ENCODE measurements around the gene NIFK.

The NIFK gene

DNA sequence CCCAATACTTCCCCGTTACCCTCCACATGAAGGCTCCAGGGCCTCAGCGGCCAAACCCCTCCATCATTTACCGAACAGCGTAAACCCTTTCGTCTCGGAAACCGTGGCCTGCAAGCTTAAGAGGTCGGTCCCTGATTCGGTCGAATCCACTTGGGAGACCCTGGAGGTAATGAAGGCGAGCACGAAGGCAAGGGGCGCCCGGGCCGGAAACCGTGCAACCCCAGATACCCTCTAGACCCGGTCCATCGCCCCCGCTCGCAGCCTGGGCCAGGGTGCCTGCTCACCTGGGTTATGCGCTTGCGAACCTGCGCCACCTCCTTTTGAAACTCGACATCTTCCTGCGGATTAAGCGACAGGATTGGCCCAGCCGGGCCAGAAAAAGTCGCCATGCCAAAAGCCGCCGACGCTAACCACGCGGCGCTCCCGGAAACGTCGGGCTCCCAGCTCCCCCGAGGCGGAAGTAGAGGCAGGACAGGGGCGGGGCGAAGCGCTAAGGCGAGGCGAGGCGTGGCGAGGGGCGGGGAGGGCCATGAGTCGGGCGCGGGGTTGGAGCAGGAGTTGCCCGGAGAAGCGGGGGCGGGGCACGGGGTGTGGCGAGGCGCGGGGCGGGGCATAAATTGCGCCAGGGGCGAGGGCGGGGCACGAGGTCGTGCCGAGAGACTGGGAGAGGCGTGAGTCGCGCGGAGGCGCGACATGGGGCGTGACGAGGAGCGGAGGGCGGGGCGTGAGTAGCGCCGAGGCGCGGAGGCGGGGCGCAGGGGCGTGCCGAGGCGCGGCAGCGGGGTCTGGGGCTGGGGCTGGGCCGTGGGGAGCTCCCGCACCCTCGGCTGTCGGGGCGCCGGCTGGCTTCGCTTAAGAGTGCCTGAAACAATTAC is at the start of gene NIFK:
NIFK (minus strand) TSS at position 414 of the 875 bp plus-strand sequence; CDS start at position 389, 25 bp downstream.
- Histone ChIP-seq H3K4me1 (ENCODE audit: insufficient read depth, low read length) (peaks cover 13% of the 10 kb centered on the region), H2AFZ (ENCODE audit: low read depth, low read length) (peak within 1 kb of the TSS; percentile 81)

DNA sequence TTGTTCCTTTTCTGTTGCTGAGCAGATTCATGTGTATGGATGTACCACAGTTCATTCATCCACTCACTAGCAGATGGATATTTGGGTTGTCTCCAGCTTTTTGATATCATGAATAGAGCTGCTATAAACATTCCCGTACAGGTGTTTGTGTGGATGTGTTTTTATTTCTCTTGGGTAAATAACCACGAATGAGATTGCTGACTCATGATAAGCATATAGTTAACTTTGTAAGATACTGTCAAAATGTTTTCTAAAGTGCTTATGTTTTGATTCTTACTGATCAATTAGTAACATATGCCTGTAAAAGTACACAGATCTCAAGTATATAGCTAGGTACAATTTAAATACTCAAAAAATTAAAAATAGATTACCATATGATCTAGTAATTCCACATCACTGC is 46.5 kb upstream of the NIFK start:
- Histone ChIP-seq H3K4me1 (ENCODE audit: insufficient read depth, low read length) (no peaks in the 10 kb centered on the region), H3K27me3 (ENCODE audit: insufficient read depth, low read length) (peaks cover 4% of the 10 kb centered on the region), H3K4me3 (ENCODE audit: low read length) (no peak overlapping the region), H2AFZ (ENCODE audit: low read depth, low read length) (no peak overlapping the region), H3K36me3 (ENCODE audit: insufficient read depth, low read length) (no peaks in the 10 kb centered on the region), H3K9me3 (ENCODE audit: low read length) (no peaks in the 10 kb centered on the region)

More for the DNA sequence above, at the start of gene NIFK:
- no peaks in the 10 kb centered on the region for H3K27me3 ChIP-seq (ENCODE audit: insufficient read depth, low read length)
- no peaks in the 10 kb centered on the region for H3K9me3 ChIP-seq (ENCODE audit: low read length)
- H3K4me3 ChIP-seq (ENCODE audit: low read length) = peak within 1 kb of the TSS; percentile 88
- H3K36me3 ChIP-seq (ENCODE audit: insufficient read depth, low read length) = peaks cover 22% of the 10 kb centered on the region

DNA sequence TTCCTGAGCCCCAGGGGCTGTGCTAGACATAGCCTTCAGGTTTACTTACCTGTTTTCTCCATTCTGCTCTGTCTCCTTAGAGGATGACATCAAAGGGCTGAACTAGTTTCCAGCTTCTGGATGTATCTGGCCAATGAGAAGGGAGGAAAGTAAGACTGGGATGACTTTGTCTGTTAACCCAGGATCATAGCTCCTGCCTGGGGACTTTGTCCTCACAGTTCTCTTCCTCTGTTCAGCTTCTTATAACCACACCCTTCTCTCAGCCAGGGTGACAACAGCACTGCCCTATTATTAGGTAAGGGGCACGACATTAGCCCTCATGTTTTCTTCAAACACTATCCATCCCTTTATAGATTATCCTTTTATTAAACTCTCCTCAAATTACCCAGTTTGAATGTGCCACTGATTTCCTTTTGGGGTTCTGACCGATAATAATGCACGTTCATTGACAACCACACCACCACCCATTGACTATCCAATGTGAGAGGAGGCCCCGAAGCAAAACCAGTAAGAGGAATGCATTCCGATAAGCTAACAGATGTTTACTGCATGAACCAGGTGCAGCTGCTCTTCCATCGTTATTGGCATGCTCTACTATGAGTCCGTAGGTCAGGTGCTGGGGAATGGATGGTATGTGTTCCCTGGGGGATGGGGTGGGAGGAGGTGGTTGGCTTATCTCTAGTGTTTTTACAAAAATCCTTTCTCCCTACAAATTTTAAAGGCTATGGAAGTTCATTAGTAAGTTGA is 42.2 kb upstream of the NIFK start:
- Histone ChIP-seq H3K27me3 (ENCODE audit: insufficient read depth, low read length) (no peaks in the 10 kb centered on the region), H3K4me3 (ENCODE audit: low read length) (no peak overlapping the region), H2AFZ (ENCODE audit: low read depth, low read length) (no peak overlapping the region), H3K9me3 (ENCODE audit: low read length) (no peaks in the 10 kb centered on the region), H3K36me3 (ENCODE audit: insufficient read depth, low read length) (no peaks in the 10 kb centered on the region), H3K4me1 (ENCODE audit: insufficient read depth, low read length) (no peaks in the 10 kb centered on the region)

DNA sequence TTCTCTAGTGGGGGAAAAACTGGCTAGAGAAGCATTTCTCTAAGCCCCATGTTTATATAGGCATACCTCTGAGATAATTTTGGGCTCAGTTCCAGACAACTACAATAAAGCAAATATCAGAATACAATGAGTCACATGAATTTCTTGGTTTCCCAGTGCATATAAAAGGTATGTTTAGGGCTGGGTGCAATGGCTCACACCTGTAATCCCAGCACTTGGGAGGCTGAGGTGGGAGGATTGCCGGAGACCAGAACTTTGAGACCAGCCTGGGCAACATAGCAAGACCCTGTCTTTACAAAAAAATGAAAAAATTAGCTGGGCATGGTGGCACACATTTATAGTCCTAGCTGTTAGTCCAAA is 41.0 kb upstream of the NIFK start:
- H3K4me1 ChIP-seq (ENCODE audit: insufficient read depth, low read length) = no peaks in the 10 kb centered on the region
- no peaks in the 10 kb centered on the region for H3K27me3 ChIP-seq (ENCODE audit: insufficient read depth, low read length)
- no peaks in the 10 kb centered on the region for H3K36me3 ChIP-seq (ENCODE audit: insufficient read depth, low read length)
- H3K9me3 ChIP-seq (ENCODE audit: low read length) = no peaks in the 10 kb centered on the region
- H2AFZ ChIP-seq (ENCODE audit: low read depth, low read length) = no peak overlapping the region
- no peak overlapping the region for H3K4me3 ChIP-seq (ENCODE audit: low read length)

DNA sequence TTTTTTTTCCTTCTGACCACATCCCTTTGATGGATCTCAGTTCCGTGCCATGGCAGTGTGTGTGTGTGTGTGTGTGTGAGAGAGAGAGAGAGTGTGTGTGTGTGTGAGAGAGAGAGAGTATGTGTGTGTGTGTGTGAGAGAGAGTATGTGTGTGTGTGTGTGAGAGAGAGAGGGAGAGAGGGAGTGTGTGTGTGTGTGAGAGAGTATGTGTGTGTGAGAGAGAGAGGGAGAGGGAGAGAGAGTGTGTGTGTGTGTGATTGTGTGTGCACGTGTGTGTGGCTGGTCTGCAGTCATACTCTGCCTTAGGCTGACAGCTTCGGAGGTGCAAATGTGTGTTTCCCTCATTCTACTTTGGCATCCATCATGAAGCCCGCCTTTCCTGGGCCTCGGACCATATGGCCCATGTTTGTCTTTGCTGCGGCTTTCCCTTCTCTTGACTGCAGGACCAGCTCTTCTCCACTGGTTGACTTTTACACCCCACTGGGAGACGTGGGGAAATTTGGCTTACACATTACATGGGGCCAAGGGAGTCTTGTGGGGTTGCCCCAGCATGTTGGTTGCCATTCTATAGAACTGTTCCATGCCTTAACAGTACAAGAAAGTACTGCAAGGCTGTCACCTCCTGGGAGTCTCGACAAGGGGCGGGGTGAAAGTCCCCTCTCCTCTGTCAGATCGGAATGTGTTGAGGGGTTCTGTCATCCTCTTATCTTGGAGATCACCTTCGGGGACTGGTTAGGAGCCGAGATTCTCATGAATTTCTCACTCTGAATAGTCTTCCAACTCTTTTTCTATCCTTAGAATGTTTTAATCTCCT is 40.4 kb upstream of the NIFK start:
- Histone ChIP-seq H3K36me3 (ENCODE audit: insufficient read depth, low read length) (no peaks in the 10 kb centered on the region), H3K4me1 (ENCODE audit: insufficient read depth, low read length) (no peaks in the 10 kb centered on the region), H3K27me3 (ENCODE audit: insufficient read depth, low read length) (no peaks in the 10 kb centered on the region), H3K4me3 (ENCODE audit: low read length) (no peak overlapping the region), H2AFZ (ENCODE audit: low read depth, low read length) (no peak overlapping the region), H3K9me3 (ENCODE audit: low read length) (no peaks in the 10 kb centered on the region)

DNA sequence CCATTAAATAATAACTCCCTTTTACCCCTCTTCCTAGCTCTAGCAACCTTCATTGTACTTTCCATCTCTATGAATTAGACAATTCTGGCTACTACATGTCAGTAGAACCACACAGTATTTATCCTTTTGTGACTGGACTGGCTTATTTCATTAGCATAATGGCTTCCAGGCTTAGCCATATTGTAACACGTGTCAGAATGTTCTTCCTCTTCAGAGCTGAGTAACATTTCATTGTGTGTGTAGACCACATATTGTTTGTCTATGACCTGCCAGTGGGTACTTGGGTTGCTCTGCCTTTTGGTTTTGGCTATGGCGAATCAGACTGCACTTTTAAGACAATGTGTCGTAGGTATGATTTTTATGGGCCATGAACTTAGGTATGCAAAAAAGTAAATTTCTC is 39.7 kb upstream of the NIFK start:
- no peaks in the 10 kb centered on the region for H3K4me1 ChIP-seq (ENCODE audit: insufficient read depth, low read length)
- H3K9me3 ChIP-seq (ENCODE audit: low read length) = no peaks in the 10 kb centered on the region
- H3K27me3 ChIP-seq (ENCODE audit: insufficient read depth, low read length) = no peaks in the 10 kb centered on the region
- H3K4me3 ChIP-seq (ENCODE audit: low read length) = no peak overlapping the region
- H2AFZ ChIP-seq (ENCODE audit: low read depth, low read length) = no peak overlapping the region
- H3K36me3 ChIP-seq (ENCODE audit: insufficient read depth, low read length) = no peaks in the 10 kb centered on the region

DNA sequence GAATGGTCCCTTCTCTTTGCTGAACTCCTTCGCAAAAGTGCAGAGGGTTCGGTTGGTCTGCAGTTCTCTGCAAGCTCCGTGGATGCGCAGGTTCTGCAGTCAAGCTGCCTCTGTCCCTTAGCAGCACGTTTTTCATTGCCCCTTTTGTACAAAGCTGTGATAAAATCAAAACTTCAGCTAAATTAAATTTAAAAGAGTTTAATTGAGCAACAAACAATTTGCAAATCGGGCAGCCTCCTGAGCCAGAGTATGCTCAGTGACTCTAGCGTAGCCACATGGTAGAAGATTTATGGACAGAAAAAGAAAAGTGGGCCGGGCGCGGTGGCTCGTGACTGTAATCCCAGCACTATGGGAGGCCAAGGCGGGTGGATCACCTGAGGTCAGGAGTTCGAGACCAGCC is 37.6 kb upstream of the NIFK start:
- Histone ChIP-seq H2AFZ (ENCODE audit: low read depth, low read length) (no peak overlapping the region), H3K9me3 (ENCODE audit: low read length) (no peaks in the 10 kb centered on the region), H3K4me3 (ENCODE audit: low read length) (no peak overlapping the region), H3K27me3 (ENCODE audit: insufficient read depth, low read length) (no peaks in the 10 kb centered on the region), H3K36me3 (ENCODE audit: insufficient read depth, low read length) (peaks cover under 1% of the 10 kb centered on the region), H3K4me1 (ENCODE audit: insufficient read depth, low read length) (no peaks in the 10 kb centered on the region)

DNA sequence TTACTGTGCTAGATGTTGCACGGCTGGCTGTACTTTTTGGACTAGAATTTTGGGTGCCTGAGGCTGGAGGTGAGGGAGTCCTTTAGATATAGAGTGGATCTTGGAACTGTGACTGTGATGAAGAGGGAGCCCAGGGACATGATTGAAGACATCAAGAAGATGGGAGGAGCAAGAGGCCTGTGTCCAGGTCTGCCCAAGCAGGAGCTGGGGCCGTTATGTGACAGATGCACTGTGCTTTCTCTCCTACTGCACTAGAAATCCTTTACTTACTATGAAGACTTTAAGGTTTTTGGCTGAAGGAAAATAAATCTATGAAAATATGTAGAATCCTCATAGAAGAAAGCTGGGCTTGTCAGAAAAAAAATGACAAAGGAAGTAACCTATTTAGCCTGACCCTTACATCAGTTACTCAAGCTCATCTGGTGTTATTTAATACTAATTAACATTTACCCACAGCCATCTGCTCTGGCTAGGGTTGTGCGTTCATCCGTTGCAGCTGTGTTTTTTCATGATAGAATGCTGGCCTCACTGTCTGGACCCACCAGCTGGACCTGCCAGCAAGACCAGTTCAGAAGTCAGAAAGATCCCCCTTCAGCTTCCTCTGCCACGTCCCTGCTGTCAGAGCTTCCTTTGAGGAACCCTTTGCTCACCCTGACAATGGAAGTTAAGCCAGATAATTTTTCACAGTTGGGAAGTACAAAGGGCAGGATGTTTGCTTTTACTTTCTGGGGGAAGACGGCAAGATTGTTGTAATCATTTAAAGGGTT is 35.5 kb upstream of the NIFK start:
- Histone ChIP-seq H3K9me3 (ENCODE audit: low read length) (no peaks in the 10 kb centered on the region), H3K27me3 (ENCODE audit: insufficient read depth, low read length) (no peaks in the 10 kb centered on the region), H3K4me3 (ENCODE audit: low read length) (no peak overlapping the region), H3K36me3 (ENCODE audit: insufficient read depth, low read length) (peaks cover 18% of the 10 kb centered on the region), H3K4me1 (ENCODE audit: insufficient read depth, low read length) (no peaks in the 10 kb centered on the region), H2AFZ (ENCODE audit: low read depth, low read length) (no peak overlapping the region)

DNA sequence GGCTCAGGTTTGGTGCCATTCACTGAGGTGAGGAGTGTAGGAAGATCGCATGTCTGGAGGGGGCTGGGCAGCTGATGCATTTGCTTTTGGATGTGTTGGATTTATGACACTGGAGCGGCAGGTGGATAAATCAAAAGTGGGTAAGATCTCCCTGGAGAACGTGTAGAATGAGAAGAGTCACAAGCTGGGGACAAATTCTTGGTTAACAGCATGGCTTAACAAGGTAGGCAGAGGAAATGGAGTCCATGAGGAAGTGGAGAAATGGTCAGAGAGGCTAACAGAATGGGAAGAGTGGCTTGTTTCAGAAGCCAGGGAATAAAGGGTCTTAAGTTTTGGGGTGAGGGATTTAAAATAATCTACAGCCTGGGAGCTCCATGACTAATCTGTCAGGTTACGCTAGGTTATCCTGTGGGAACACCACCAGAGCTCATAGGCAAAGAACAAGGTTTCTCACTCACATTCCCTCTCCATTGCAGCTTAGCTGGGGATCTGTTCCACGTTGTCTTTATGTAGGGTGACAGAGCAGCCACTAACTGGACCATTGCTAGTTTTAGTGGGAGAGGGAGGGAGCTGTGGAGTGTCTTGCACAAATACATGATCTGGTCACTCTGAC is 31.6 kb upstream of the NIFK start:
- H3K27me3 ChIP-seq (ENCODE audit: insufficient read depth, low read length) = no peaks in the 10 kb centered on the region
- H3K9me3 ChIP-seq (ENCODE audit: low read length) = no peaks in the 10 kb centered on the region
- no peak overlapping the region for H3K4me3 ChIP-seq (ENCODE audit: low read length)
- H2AFZ ChIP-seq (ENCODE audit: low read depth, low read length) = no peak overlapping the region
- H3K4me1 ChIP-seq (ENCODE audit: insufficient read depth, low read length) = no peaks in the 10 kb centered on the region
- H3K36me3 ChIP-seq (ENCODE audit: insufficient read depth, low read length) = peaks cover 52% of the 10 kb centered on the region

DNA sequence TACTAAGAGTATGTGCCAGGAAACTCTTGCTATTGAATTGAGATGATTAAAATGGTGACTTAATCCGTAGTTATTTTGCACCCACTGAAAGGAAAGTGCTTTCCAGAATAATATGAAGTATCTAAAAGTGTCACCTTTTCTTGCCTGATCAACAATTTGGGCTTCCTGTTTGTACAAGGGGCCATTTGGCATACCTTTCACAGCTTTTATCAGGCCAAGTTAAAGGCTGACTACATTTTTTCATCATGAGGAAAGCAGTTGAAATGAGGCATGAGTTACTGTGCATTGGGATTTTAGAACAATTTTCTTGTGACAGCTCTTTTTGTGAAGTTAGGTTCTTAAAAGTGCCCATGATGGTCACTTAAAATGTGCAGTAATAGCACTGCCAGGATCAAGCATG is 29.9 kb upstream of the NIFK start:
- H3K27me3 ChIP-seq (ENCODE audit: insufficient read depth, low read length) = no peaks in the 10 kb centered on the region
- H3K9me3 ChIP-seq (ENCODE audit: low read length) = no peaks in the 10 kb centered on the region
- no peaks in the 10 kb centered on the region for H3K4me1 ChIP-seq (ENCODE audit: insufficient read depth, low read length)
- H2AFZ ChIP-seq (ENCODE audit: low read depth, low read length) = no peak overlapping the region
- peaks cover 61% of the 10 kb centered on the region for H3K36me3 ChIP-seq (ENCODE audit: insufficient read depth, low read length)
- no peak overlapping the region for H3K4me3 ChIP-seq (ENCODE audit: low read length)

DNA sequence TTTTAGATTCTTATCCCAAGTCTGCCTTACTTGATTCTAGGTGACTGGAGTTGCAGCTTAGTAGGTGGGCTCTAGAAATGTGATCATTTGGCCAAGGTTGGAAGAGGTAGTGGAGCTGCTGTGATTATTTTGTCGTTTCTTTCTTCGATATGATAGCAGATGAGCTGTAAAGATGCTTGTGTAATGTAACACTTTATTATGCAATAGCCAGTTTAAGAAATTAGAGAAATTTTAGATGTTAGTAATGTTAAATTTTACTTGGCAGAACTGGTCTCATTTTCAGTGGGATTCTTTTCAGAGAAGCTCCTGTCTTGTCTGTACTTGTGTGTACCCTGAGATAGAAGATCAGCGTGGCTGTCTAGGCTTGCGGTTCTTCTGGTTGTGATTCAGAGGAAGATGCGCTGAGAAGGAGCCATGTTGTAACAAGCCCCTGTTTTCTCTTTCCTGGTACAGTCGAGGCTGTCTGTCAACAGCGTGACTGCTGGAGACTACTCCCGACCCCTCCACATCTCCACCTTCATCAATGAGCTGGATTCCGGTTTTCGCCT is 28.1 kb upstream of the NIFK start:
- H3K9me3 ChIP-seq (ENCODE audit: low read length) = no peaks in the 10 kb centered on the region
- no peak overlapping the region for H3K4me3 ChIP-seq (ENCODE audit: low read length)
- no peaks in the 10 kb centered on the region for H3K27me3 ChIP-seq (ENCODE audit: insufficient read depth, low read length)
- no peak overlapping the region for H2AFZ ChIP-seq (ENCODE audit: low read depth, low read length)
- H3K36me3 ChIP-seq (ENCODE audit: insufficient read depth, low read length) = peaks cover 79% of the 10 kb centered on the region
- H3K4me1 ChIP-seq (ENCODE audit: insufficient read depth, low read length) = no peaks in the 10 kb centered on the region
